Endothelial cell of umbilical vein (primary cell): ENCODE results near the gene FAM219A. TPM values are rescaled to one million over a fixed set of nuclear protein-coding genes. Genes with fewer than 3 reads are reported as not detected.

Source experiments
- BruUV-seq: library from RNA; stranded (reverse); fragments of 400-500 nt; replicated peaks from 2 replicates; lab custom pipeline; 2021; lab: Mats Ljungman, UMichigan
- CTCF ChIA-PET: fragments of 300-600, 350-600 bp; sonication (Branson Sonifier 250); formaldehyde crosslinking; loops from one replicate; lab custom pipeline; 2021; ENCODE audit warnings: antibody characterized with exemption, inconsistent platforms; lab: Charles Lee
- POLR2A ChIA-PET: fragments of 300-600, 350-600 bp; sonication (Branson Sonifier 250); formaldehyde crosslinking; loops from one replicate; lab custom pipeline; 2021; ENCODE audit warnings: antibody characterized with exemption, inconsistent platforms; lab: Charles Lee
- DNase-seq: peaks from one replicate; pipeline ENCODE4 v3.0.0-alpha.2; 2011; ENCODE audit warnings: low read depth, low spot score
- FAIRE-seq: peaks from 2 replicates; lab custom pipeline; 2011; peaks lifted over from hg19 to GRCh38; lab: Jason Lieb, UNC
- H2AFZ ChIP-seq: 2 replicates; pipeline ENCODE4 v1.6.0; 2012; ENCODE audit warnings: low read depth, low read length, control low read depth, inconsistent platforms
- H3K27ac ChIP-seq: 2 replicates; pipeline ENCODE4 v1.5.1; 2011; ENCODE audit warnings: low read depth, mild to moderate bottlenecking, control low read depth, low read length, moderate library complexity; ENCODE audit not compliant: insufficient read depth
- H3K27me3 ChIP-seq, 2 experiments: 2 replicates each; pipeline versions ENCODE4 v1.6.0 to v1.6.1; 2011; ENCODE audit warnings: low read length in 2 of 2, mixed read lengths in 1 of 2; ENCODE audit not compliant: control insufficient read depth in 2 of 2, insufficient read depth in 2 of 2
- H3K36me3 ChIP-seq, 2 experiments: 2 replicates in 1 of 2; 3 replicates in 1 of 2; pipeline ENCODE4 v1.5.1; 2011; ENCODE audit warnings: low read length in 2 of 2, mild to moderate bottlenecking in 1 of 2, moderate library complexity in 1 of 2; ENCODE audit not compliant: control insufficient read depth in 2 of 2, insufficient read depth in 2 of 2; ENCODE audit errors: extremely low read depth in 1 of 2
- H3K4me1 ChIP-seq: 3 replicates; pipeline ENCODE4 v1.5.1; 2011; ENCODE audit warnings: mild to moderate bottlenecking, low read length; ENCODE audit not compliant: control insufficient read depth, insufficient read depth; ENCODE audit errors: extremely low read depth
- H3K4me2 ChIP-seq: 2 replicates; pipeline ENCODE4 v1.6.1; 2011; ENCODE audit warnings: low read length, control low read depth, mixed read lengths; ENCODE audit not compliant: insufficient read depth
- H3K4me3 ChIP-seq, 3 experiments: fragments of 200-600 bp in 1 of 3; sonication (generic), shearing (Covaris generic) in 1 of 3; replicated peaks in 1 of 3; 2 replicates each; pipeline ENCODE4 v1.5.1; 2011 to 2016; ENCODE audit warnings: control low read depth in 3 of 3, low read length in 3 of 3, mild to moderate bottlenecking in 2 of 3, inconsistent platforms in 1 of 3, low read depth in 1 of 3, moderate library complexity in 1 of 3; ENCODE audit not compliant: insufficient read depth in 1 of 3
- H3K79me2 ChIP-seq: 2 replicates; pipeline ENCODE4 v1.6.0; 2012; ENCODE audit warnings: low read length, inconsistent platforms; ENCODE audit not compliant: control insufficient read depth, insufficient read depth
- H3K9ac ChIP-seq: replicated peaks from 2 replicates; pipeline ENCODE3; 2011; ENCODE audit warnings: low read length, control low read depth; ENCODE audit not compliant: insufficient read depth; ENCODE audit errors: extremely low read depth
- H3K9me1 ChIP-seq: replicated peaks from 3 replicates; pipeline ENCODE4 v1.6.0; 2011; ENCODE audit warnings: mild to moderate bottlenecking, low read length; ENCODE audit not compliant: control insufficient read depth, insufficient read depth; ENCODE audit errors: extremely low read depth
- H3K9me3 ChIP-seq: replicated peaks from 2 replicates; pipeline ENCODE4 v1.5.1; 2012; ENCODE audit warnings: low read length, inconsistent platforms; ENCODE audit not compliant: control insufficient read depth, insufficient read depth
- H4K20me1 ChIP-seq: replicated peaks from 2 replicates; pipeline ENCODE3; 2011; ENCODE audit warnings: mild to moderate bottlenecking, low read length; ENCODE audit not compliant: control insufficient read depth, insufficient read depth; ENCODE audit errors: extremely low read depth
- CTCF ChIP-seq, 2 donors: IDR thresholded peaks; 1 replicate in 1 of 2; 2 replicates in 1 of 2; pipeline ENCODE4 v1.5.1; 2011; ENCODE audit warnings: low read length in 2 of 2, mild to moderate bottlenecking in 2 of 2, moderate library complexity in 2 of 2, control low read depth in 1 of 2, inconsistent platforms in 1 of 2, low read depth in 1 of 2; ENCODE audit not compliant: insufficient read depth in 1 of 2; ENCODE audit errors: extremely low read depth in 1 of 2
- EZH2 ChIP-seq: IDR thresholded peaks from 2 replicates; pipeline ENCODE4 v1.6.1; 2012; ENCODE audit warnings: borderline replicate concordance, low read depth, mild to moderate bottlenecking, moderate library complexity, low read length, inconsistent platforms; ENCODE audit not compliant: severe bottlenecking
- FOS ChIP-seq: IDR thresholded peaks from 2 replicates; pipeline ENCODE4 v1.6.1; 2011; ENCODE audit warnings: mild to moderate bottlenecking, low read length, moderate library complexity, borderline replicate concordance; ENCODE audit not compliant: insufficient read depth
- GATA2 ChIP-seq: IDR thresholded peaks from 2 replicates; pipeline ENCODE4 v1.7.0; 2011; ENCODE audit warnings: low read depth, mild to moderate bottlenecking, moderate library complexity, mixed read lengths, low read length; ENCODE audit not compliant: insufficient read length, insufficient read depth
- JUN ChIP-seq: IDR thresholded peaks from 2 replicates; pipeline ENCODE4 v1.6.1; 2011; ENCODE audit warnings: borderline replicate concordance, low read depth; ENCODE audit not compliant: insufficient read length, insufficient read depth
- MAX ChIP-seq: IDR thresholded peaks from 2 replicates; pipeline ENCODE4 v1.6.1; 2011; ENCODE audit not compliant: insufficient read depth, insufficient read length
- MYC ChIP-seq: IDR thresholded peaks from one replicate; pipeline ENCODE4 v1.6.1; 2011; ENCODE audit warnings: mild to moderate bottlenecking, low read depth, low read length
- POLR2A ChIP-seq: IDR thresholded peaks from 2 replicates; pipeline ENCODE4 v1.6.1; 2012; ENCODE audit warnings: low read depth, mild to moderate bottlenecking, control low read depth, low read length
- POLR2AphosphoS5 ChIP-seq: IDR thresholded peaks from 2 replicates; pipeline ENCODE4 v1.6.1; 2012; ENCODE audit warnings: low read depth, mild to moderate bottlenecking, control low read depth, low read length, moderate library complexity; ENCODE audit not compliant: insufficient read depth
- dilution Hi-C: fragments of 300-500 bp; cut with MboI; formaldehyde crosslinking; loops from one replicate; pipeline ENCODE4 v1.15.0; 2019; ENCODE audit warnings: low sequenced_read_pairs; ENCODE audit not compliant: extremely low pct_ligation_motif_present
- intact Hi-C: fragments of 100-400 bp; cut with micrococcal nuclease; formaldehyde crosslinking; loops from one replicate; pipeline ENCODE4 v1.10.0; 2022
- polyA plus RNA-seq, 4 experiments: library from polyadenylated mRNA; depleted of rRNA in 3 of 4; stranded (reverse) in 3 of 4; unstranded in 1 of 4; fragments of >200 nt; gene quantifications; 2 replicates each; pipeline versions ENCODE4 v1.2.1 to v1.2.3, GENCODE V29; 2011 to 2012; ENCODE audit warnings: missing spikeins in 1 of 4
- total RNA-seq: library from RNA; stranded (reverse); gene quantifications from 2 replicates; pipeline ENCODE4 v1.2.3, GENCODE V29; 2021

FAM219A gene
- total and polyA plus RNA-seq, 2 donors (not counting 3 experiments of a cell fraction or from before 2014, with no cell fraction given) = 18.1 to 35.7 TPM

GRCh38 chr9:34392511-34392910 is 65.9 kb downstream of the FAM219A start:
- H3K9ac ChIP-seq = no peak overlapping the region
- H3K9me1 ChIP-seq = no peaks in the 10 kb centered on the region
- H4K20me1 ChIP-seq = no peaks in the 10 kb centered on the region
- peaks cover 0 to 3% of the 10 kb centered on the region in 2 experiments for H3K36me3 ChIP-seq
- H3K4me1 ChIP-seq = no peaks in the 10 kb centered on the region
- ChIA-PET CTCF (interaction anchor here (1.1 to 2.3 kb wide), 3 partner anchors 11 to 211 kb away, joined by 4 to 14 read pairs (median 4); no protein-coding TSS in a partner anchor), POLR2A (no interaction called here)
- H3K9me3 ChIP-seq = no peaks in the 10 kb centered on the region
- peaks cover 0 to 9% of the 10 kb centered on the region in 2 experiments for H3K27me3 ChIP-seq
- intact Hi-C loops = no loop called here
- TF ChIP-seq CTCF (IDR thresholded peaks at IDR 0.05; ENCODE audit: extremely low read depth in 1 of 2, insufficient read depth in 1 of 2, low read depth in 1 of 2, low read length in 2 of 2) (no peak), MAX (no peak), FOS (no peak), POLR2AphosphoS5 (no peak), POLR2A (no peak), JUN (no peak), GATA2 (no peak), MYC (no peak), EZH2 (no peak)
- dilution Hi-C loops = no loop called here
- no peak overlapping the region for H3K4me2 ChIP-seq
- no TSS peak for BruUV-seq
- no peak for DNase-seq
- no peak overlapping the region for H3K4me3 ChIP-seq
- no peak overlapping the region for H2AFZ ChIP-seq
- H3K79me2 ChIP-seq = no peaks in the 10 kb centered on the region
- H3K27ac ChIP-seq = no peak overlapping the region
- FAIRE-seq = no peak
